Ovary (tissue), 9 donors: ENCODE data around the gene ASPN. TPM values are rescaled to one million over a fixed set of nuclear protein-coding genes. Genes with fewer than 3 reads are reported as not detected.

Source experiments
- DNase-seq, 5 donors: peaks; one replicate each; pipeline ENCODE4 v3.0.0-alpha.2; 2019 to 2020
- H3K27ac ChIP-seq, 2 donors: fragments of 200-600 bp; one replicate each; pipeline versions ENCODE4 v1.5.1 to v1.8.0; 2019 to 2022
- H3K27me3 ChIP-seq: fragments of 200-600 bp; one replicate; pipeline ENCODE4 v1.8.0; 2022
- H3K36me3 ChIP-seq: fragments of 200-600 bp; sonication (generic); one replicate; pipeline ENCODE4 v1.5.1; 2019
- H3K4me1 ChIP-seq: one replicate; pipeline ENCODE4 v1.8.1; 2013; ENCODE audit warnings: mild to moderate bottlenecking, moderate library complexity; ENCODE audit not compliant: insufficient read depth
- H3K4me3 ChIP-seq: fragments of 200-600 bp; sonication (generic); one replicate; pipeline ENCODE4 v1.5.1; 2017
- H3K9me3 ChIP-seq, 2 donors: fragments of 200-600 bp in 1 of 2; sonication (generic) in 1 of 2; one replicate each; pipeline versions ENCODE4 v1.5.1 to v1.8.1; 2013 to 2019; ENCODE audit warnings: mild to moderate bottlenecking in 1 of 2, moderate library complexity in 1 of 2
- EP300 ChIP-seq: sonication (generic); formaldehyde crosslinking; IDR thresholded peaks from one replicate; pipeline ENCODE4 v1.6.1; 2017; ENCODE audit warnings: antibody characterized with exemption
- POLR2A ChIP-seq: fragments of 450-650 bp; IDR thresholded peaks from one replicate; pipeline ENCODE4 v1.6.1; 2017; ENCODE audit warnings: antibody characterized with exemption, mild to moderate bottlenecking, moderate library complexity
- WGBS, 3 donors: extraction: QIAGEN DNeasy Blood & Tissue Kit in 1 of 3; methylation state at CpG; one replicate each; pipeline versions ENCODE4 v1.1.5 to v1.1.7; 2013 to 2017; 5-methylcytosine and 5-hydroxymethylcytosine counted together
- intact Hi-C, 4 donors: fragments of 100-400 bp; cut with DNase I; formaldehyde crosslinking; loops; one replicate each; pipeline versions ENCODE4 v1.11.0 to v1.15.1; 2022 to 2023
- polyA plus RNA-seq, 2 donors: library from polyadenylated mRNA; stranded (reverse); fragments of 200-250 nt in 1 of 2; fragments of 350-450 nt in 1 of 2; fragmentation: Illumina TruSeq in 1 of 2; extraction: RNeasy Lipid Tissue Mini Kit (QIAGEN cat#74804) in 1 of 2; gene quantifications; one replicate each; pipeline ENCODE4 v1.2.3, GENCODE V29; 2013 to 2014
- total RNA-seq, 7 donors: library from RNA; depleted of rRNA in 2 of 7; stranded (reverse); fragments of >200 nt in 2 of 7; fragmentation: NEBNext Ultra II Directional in 3 of 7; extraction: Animal tissue kit (Norgen Biotek cat#: 25700) in 3 of 7; gene quantifications; one replicate each; pipeline versions ENCODE4 v1.1.0 to v1.2.4, GENCODE V29; 2016 to 2023
- TF ChIP-seq, protein P1 (sequence below), 3 donors: fragments of 450-650 bp in 2 of 3; fragments of 200-600 bp in 1 of 3; IDR thresholded peaks; one replicate each; pipeline versions ENCODE4 v1.5.1 to v1.8.0; 2016 to 2022; ENCODE audit warnings: antibody characterized with exemption in 3 of 3, mild to moderate bottlenecking in 1 of 3
- donor health status: DM: no; HTN: no; CAD: no; lungs with moderate emphysema.
- donor health status: DM: no; HTN: no; CAD: no.
- donor health status: Bipolar disorder and iron deficiency.
- donor health status: DM: yes; HTN: yes; CAD: no.
- donor health status: DM: no; HTN: no; CAD: no.
- donor health status: DM: yes; HTN: yes; CAD: no.

ASPN gene
- total and polyA plus RNA-seq, 9 donors = 0.90 to 39.5 (median 4.5) TPM

- WGBS, 3 donors = 94 to 98% (median 94%) methylated on average over 1 of the region's 1 CpG
- Histone ChIP-seq H3K36me3 (no peaks in the 10 kb centered on the region), H3K9me3 (no peaks in the 10 kb centered on the region), H3K27me3 (no peaks in the 10 kb centered on the region), H3K4me3 (no peak overlapping the region), H3K4me1 (peaks cover 6% of the 10 kb centered on the region), H3K27ac (no peak overlapping the region)
- DNase-seq = no peak
- intact Hi-C loops = loop anchor here in 1 of 4 donors (10.0 kb wide), 1 partner anchor 128 kb away; no protein-coding TSS in a partner anchor
- no peak for TF ChIP-seq POLR2A
- TF ChIP-seq, protein P1, sequence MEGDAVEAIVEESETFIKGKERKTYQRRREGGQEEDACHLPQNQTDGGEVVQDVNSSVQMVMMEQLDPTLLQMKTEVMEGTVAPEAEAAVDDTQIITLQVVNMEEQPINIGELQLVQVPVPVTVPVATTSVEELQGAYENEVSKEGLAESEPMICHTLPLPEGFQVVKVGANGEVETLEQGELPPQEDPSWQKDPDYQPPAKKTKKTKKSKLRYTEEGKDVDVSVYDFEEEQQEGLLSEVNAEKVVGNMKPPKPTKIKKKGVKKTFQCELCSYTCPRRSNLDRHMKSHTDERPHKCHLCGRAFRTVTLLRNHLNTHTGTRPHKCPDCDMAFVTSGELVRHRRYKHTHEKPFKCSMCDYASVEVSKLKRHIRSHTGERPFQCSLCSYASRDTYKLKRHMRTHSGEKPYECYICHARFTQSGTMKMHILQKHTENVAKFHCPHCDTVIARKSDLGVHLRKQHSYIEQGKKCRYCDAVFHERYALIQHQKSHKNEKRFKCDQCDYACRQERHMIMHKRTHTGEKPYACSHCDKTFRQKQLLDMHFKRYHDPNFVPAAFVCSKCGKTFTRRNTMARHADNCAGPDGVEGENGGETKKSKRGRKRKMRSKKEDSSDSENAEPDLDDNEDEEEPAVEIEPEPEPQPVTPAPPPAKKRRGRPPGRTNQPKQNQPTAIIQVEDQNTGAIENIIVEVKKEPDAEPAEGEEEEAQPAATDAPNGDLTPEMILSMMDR (IDR thresholded peaks at IDR 0.05) = no peak
- TF ChIP-seq EP300 = no peak
Observed at GRCh38 chr9:92516521-92516920, 34.2 kb upstream of the ASPN start.

DNA sequence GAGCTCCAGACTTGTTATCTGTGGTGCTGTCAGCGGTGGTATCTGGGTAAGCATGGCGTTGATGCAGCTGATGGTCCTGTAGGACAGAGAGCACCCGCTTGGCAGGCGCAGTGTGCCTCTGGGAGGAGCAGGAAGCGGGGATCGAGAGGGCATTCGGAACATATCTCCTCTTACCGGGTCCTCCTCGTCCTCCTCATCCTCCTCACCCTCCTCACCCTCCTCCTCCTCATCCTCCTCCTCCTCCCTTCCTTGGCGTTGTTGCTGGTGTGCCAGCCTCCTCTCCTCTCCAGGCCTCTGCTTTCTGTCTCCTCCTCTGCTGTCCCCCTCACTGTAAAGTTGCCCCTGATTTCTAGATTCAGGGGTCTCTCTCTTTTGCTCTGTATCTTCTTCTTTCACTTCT, 32.3 kb upstream of the ASPN start:
- H3K9me3 ChIP-seq = no peaks in the 10 kb centered on the region
- no peaks in the 10 kb centered on the region for H3K36me3 ChIP-seq
- H3K27me3 ChIP-seq = no peaks in the 10 kb centered on the region
- H3K27ac ChIP-seq = no peak overlapping the region
- intact Hi-C loops = loop anchor here in 1 of 4 donors (10.0 kb wide), 1 partner anchor 130 kb away; no protein-coding TSS in a partner anchor
- no peak for DNase-seq
- H3K4me1 ChIP-seq = peaks cover 6% of the 10 kb centered on the region
- no peak overlapping the region for H3K4me3 ChIP-seq
- WGBS, 3 donors = 87 to 94% (median 92%) methylated on average over 10 of the region's 10 CpGs
- no peak for TF ChIP-seq EP300
- TF ChIP-seq POLR2A = no peak
- TF ChIP-seq, protein P1 (IDR thresholded peaks at IDR 0.05) = no peak

DNA sequence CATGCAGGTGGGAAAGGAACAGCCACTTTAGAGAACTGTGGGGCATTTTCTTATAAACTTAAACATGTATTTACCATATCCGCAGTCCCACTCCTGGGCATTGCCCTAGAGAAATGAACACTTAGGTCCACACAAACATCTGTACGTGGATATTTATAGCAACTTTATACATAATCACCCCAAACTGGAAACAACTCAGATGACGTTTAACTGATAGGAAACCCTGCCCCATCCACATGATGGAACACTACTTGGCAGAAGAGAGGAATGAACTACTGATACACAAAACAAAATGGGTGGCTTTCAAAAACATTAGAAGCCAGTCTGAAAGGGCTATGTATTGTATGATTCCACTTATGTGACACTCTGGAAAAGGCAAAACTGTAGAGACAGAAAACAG, 31.0 kb upstream of the ASPN start:
- WGBS, 3 donors = 50 to 61% (median 54%) methylated on average over 3 of the region's 3 CpGs
- intact Hi-C loops = loop anchor here in 1 of 4 donors (10.0 kb wide), 1 partner anchor 131 kb away; no protein-coding TSS in a partner anchor
- no peak overlapping the region for H3K27ac ChIP-seq

DNA sequence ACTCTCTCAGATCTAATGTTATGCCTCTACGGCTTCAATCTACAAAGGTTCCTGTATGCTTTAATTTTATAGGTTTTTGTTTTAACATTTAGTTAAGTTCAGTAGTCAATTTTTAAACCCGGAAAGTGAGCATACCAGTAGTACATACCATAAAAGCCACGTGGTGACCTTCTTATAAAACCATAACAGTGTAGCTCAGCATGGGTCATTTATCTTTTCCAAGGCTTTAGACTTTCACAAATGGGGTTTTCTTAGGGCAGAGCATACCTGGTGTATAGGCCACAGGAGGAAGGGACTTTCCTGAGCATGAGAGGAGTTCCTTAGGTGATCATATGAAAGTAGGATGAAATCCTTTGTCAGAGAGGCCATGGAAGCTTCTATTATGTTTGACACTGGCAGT, 30.3 kb upstream of the ASPN start:
- TF ChIP-seq EP300 (no peak), POLR2A (no peak)
- TF ChIP-seq, protein P1 (IDR thresholded peaks at IDR 0.05) = no peak
- no peaks in the 10 kb centered on the region for H3K9me3 ChIP-seq
- intact Hi-C loops = loop anchor here in 1 of 4 donors (10.0 kb wide), 1 partner anchor 132 kb away; no protein-coding TSS in a partner anchor
- H3K4me1 ChIP-seq = peaks cover 12% of the 10 kb centered on the region
- H3K36me3 ChIP-seq = no peaks in the 10 kb centered on the region
- no peak overlapping the region for H3K4me3 ChIP-seq
- 53 to 77% (median 57%) methylated on average over 3 of the region's 3 CpGs for WGBS, 3 donors
- H3K27ac ChIP-seq = no peak overlapping the region
- no peak for DNase-seq
- no peaks in the 10 kb centered on the region for H3K27me3 ChIP-seq

More for the DNA sequence above, 31.0 kb upstream of the ASPN start:
- Histone ChIP-seq H3K4me1 (peaks cover 6% of the 10 kb centered on the region), H3K9me3 (no peaks in the 10 kb centered on the region), H3K36me3 (no peaks in the 10 kb centered on the region), H3K27me3 (no peaks in the 10 kb centered on the region), H3K4me3 (no peak overlapping the region)
- no peak for DNase-seq
- TF ChIP-seq, protein P1 (IDR thresholded peaks at IDR 0.05) = no peak
- TF ChIP-seq POLR2A (no peak), EP300 (no peak)
